GM03348 (cell line): ENCODE results near the gene ZBTB16.

ENCODE experiments used
- DNase-seq: peaks from one replicate; pipeline ENCODE4 v3.0.0; 2012; ENCODE audit warnings: low spot score

The ZBTB16 gene, protein sequence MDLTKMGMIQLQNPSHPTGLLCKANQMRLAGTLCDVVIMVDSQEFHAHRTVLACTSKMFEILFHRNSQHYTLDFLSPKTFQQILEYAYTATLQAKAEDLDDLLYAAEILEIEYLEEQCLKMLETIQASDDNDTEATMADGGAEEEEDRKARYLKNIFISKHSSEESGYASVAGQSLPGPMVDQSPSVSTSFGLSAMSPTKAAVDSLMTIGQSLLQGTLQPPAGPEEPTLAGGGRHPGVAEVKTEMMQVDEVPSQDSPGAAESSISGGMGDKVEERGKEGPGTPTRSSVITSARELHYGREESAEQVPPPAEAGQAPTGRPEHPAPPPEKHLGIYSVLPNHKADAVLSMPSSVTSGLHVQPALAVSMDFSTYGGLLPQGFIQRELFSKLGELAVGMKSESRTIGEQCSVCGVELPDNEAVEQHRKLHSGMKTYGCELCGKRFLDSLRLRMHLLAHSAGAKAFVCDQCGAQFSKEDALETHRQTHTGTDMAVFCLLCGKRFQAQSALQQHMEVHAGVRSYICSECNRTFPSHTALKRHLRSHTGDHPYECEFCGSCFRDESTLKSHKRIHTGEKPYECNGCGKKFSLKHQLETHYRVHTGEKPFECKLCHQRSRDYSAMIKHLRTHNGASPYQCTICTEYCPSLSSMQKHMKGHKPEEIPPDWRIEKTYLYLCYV

DNA sequence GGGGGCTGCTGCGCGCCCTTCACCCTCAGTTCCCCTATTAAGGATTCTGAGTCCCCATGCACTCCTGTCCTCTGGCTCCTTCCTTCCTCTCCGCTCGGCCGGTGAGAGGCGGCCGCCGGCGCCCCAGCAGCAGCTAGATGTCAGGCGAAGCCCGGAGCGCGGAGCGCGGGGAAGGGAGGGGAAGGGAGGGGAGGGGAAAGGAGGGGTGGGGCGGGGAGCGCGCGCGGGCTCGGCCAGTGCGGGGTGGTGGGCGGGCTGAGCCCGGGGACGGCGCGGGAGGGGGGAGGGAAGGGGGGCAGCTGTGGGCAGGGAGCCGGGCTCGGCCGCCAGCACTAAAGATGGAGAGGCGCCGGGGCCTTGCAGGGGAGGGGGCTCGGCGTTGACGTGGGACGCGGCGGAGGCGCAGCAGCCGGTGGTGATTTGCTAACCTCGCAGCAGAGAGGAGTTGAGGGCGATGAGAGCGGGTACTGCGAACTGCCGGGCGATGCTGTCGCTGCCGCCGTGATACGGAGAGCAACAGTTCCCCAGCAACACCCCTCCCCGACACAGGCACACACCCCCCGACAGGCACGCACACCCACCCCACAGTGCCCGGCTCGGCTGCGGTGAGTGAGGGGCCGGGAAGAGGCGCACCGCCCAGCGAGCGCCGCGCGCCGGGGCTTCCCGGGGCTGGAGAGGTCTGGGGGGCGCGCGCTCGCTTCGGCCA is at the start of gene ZBTB16:
Gene ZBTB16, plus strand, starts transcription at position 434 of the 706 bp plus-strand sequence. CDS start 3,590 bp downstream, outside the sequence.
- no peak for DNase-seq

DNA sequence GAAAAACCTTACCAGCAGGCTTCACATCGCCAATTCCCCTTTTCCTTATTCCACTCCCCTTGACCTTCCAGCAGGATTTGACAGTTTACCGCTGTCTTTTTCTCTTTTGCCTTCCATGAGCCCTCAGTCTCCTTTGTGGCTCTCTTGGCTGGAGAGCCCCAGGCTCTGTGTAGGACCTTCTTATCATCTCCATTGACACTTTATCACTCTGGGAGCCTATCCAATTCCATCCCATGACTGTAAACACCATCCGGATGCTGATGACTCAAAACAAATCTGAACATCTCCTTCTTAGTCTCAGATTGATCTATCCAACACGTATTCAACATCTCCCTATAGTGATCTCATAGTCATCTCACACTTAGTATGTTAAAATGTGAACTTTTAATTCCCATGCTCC is 48.6 kb upstream of the ZBTB16 start:
- no peak for DNase-seq

DNA sequence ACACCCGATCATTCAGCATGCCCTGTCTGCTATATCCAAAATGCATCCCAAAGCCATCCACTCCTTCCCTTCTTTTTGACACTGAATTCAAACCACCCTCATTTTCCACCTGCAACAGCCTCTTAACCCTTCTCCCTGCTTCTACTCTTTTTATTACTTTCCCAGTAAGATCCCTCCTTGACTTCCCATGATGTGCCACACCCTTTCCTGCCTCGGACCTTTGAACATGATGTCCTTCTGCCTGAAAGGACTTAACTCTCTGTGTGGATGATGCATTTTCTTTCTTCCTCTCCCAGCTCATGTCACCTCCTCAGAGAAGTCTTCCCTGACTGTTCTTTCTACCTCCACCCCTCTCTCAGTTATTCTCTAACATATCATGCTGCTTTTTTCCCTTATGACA is 48.1 kb upstream of the ZBTB16 start:
- no peak for DNase-seq

DNA sequence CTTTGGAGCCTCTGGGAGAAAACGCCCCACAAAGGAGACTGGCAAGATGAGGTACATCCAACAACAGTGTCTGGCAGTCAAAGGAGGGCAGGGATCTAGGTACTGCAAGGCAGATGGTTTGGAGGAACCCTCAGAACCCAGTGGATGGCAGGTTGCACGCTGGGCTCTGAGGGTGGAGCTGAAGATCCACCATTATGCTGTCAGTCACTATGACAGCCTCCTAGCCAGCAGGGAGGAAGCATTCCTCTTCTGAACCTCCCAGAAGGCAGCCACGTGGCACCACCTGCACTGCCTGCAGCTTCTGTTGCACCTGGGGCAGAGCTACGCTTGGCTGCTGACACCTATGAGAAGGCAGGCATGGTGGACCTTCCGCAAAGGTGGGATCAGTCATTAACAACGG is 44.4 kb upstream of the ZBTB16 start:
- no peak for DNase-seq

DNA sequence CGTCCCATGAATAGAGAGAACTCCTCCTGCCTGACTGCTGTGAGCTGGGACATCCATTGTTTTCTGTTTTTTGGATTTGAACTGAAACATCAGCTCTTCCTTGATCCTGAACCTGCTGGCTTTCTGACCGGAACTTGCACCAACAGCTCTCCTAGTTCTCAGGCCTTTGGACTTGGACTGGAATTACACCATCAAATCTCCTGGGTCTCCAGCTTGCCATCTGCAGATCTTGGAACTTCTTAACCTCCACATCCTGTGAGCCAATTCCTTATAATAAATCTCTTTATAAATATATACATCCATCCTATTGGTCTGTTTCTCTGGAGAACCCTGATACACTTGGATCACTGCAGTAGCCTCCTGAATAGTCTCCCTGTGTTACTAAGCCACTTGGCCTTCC is 42.5 kb upstream of the ZBTB16 start:
- no peak for DNase-seq

DNA sequence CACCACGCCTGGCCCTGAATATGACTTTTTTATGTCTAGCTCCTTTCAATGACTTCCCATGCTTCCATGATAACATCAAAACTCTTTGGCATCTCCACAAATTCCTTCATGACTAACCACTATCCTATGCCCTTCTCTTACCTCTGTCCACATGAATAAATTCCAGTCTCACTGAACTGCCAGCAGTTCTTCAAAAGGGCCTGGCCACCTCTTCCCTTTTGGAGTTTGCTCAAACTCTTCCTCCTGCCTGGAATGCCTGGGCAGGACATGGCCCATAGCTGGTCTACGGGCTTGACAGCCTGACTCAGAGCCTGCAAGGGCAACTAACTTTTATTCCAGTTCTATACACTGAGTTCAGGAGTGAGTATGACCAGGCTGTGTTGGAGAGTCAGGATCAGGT is 41.8 kb upstream of the ZBTB16 start:
- DNase-seq = no peak

DNA sequence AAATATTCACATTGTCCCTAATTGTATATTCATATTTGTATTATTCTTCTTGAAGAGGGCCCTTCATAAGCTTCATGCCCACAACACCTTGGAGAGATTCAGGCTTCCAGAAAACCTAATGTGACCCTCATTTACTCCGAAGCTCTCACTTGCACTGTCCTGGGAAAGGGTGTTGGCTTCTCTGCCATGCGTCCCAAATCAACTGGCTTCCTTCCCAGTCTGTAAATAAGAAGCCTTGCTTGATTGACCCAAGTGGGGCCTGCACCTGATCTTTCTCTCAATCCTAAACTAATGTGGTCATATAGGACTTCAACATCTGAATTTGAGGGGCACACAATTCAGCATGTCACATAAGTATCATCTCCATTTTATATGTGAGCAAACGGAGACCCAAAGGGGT is 40.5 kb upstream of the ZBTB16 start:
- no peak for DNase-seq

DNA sequence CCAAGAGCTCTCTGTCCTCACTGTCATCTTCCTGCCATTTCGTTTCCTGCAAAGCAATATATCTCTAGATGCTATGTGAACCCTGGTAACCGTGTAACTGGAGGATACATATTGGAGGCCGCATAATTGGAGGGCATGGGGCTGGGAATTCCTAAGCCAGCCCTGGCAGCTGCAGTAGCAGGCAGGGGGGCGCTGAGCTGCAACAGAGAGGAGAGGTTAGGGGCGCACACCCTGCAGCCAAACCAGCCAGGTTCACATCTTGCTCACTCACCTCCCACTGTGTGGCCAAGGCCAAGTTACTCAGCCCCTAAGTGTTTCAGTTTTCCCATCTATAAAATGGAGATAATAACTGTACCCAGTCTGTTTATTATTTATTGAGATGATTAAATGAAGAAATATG is 39.9 kb upstream of the ZBTB16 start:
- no peak for DNase-seq

DNA sequence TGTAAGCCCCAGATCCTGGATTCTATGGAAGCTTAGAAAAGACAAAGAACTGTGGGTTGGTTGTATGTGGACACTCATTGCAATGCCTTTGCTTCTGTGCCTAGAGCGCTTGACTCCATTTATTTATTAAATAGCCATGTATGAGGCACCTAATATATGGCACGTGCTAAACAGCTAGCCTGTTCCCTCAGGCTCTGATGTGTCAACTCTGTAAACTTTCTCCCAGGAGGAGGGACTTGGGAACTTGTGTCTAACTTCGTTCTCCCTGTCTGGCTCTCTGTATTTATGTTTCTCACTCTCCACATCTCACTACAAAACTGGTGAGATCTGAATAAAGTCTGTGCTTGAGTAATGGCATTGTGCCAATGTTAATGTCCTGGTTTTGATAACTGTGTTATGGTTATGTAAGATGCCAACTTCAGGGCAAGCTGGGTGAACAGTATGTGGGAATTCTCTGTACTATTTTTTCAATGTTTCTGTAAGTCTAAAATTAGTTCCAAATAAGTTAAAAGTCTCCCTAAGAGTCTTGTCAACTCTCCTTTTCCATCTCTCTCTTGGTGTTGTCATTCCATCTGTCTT is 34.1 kb upstream of the ZBTB16 start:
- DNase-seq = no peak

DNA sequence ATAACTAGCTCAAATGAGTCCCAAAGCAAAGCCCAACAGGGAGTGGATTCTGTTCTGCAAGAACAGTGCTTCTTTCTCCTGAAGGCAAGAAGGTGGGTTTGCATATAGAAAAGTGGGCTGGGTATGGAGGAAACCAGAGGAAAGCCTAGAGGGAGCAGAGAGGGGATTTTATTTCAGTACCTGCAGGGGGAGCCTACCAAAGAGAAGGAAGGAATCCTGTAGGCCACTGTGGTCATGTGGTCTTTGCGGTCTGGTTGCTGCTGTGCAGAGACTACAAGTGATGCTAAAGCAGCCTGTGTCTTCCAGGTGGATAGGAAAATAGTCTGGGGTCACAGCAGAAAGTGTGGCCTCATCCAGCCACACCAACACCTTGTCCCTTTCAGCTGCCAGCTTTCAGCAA is 33.2 kb upstream of the ZBTB16 start:
- DNase-seq = no peak

DNA sequence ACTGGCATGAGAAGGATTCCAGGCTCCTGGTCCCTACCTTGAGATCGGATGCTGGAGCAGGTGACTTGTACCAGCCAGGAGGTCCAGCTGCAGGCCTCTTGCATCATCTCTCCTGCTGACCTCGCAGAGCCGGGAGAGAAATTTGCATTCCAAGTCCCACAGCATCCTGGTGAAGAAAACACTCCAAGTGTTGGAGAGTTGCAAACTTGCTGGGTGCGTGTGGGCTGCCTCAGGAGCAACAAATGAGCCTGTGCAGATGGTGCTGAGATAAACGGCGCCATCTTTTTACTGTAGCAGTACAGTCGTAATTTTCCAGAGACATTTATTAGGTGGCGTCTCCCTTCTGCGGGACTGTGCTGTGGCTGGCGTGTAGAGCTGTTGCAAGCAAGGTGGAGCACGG is 32.1 kb upstream of the ZBTB16 start:
- DNase-seq = no peak

DNA sequence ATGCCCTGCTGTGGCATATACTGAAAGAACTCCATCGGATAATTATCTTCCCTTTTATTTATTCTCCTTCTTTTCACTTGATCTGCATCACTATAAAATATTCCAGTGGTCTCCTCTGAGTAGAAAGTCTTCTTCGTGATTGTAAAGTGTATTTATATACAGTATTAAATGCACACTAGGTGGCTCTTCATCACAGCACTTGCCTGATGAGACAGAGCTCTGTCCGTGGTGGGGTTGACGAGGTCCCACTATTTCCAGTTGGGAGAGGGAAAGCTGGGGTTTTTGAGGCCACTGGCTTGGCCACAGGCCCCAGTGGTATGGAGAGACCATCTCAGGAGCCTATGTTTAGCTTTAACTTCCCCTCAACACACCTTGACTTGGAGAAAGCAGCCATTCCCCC is 31.6 kb upstream of the ZBTB16 start:
- DNase-seq = no peak

DNA sequence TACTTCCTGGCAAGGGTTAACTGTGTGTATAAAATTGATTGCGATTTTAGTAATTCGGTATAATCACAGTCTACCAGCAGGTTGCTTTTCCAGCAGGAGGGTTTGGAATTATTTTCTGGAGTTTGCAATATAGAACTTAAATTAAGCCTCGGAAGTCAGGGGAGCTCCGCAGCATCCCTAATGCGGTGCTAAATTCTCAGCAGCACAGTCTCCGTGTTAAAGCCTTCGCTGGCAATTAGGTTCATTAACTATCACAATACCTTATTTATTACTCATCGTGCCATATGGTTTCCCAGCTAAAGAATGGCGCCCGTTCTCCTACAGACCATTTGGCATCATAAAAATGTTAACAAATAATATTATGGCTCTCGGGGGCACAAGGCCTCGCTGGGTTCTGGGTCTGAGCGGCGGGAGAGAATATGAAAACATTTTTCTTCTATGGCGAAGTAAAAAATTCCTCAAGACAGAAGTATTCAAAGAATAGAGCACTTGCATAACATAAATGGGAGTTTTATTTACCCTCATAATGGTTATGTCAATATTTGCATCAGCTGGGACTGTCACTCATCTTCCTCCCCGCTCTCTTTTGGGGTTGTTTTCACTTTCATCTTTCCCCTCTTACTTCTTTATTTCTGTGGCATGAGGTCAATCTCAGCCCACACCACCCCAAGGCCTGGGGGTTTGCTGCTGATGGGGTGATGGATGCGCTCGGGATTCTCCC is 28.1 kb upstream of the ZBTB16 start:
- DNase-seq = no peak

DNA sequence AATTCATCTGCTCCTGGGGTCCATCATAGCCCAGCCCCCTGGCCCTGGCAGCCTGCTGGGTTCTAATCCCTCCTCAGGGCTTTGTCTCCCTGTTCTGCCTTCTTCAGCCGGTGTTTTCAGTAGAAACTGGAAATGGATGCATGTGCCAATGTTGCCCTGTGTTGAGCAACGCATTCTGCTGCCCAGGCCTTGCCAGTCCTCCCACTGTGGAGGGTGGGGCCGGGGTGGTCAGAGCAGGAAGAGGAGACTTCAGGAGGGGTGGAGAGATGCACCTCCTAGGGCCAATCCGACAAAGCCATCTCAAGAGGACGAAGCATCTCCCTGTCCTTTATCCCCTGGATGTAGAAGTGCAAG is 27.6 kb upstream of the ZBTB16 start:
- no peak for DNase-seq

DNA sequence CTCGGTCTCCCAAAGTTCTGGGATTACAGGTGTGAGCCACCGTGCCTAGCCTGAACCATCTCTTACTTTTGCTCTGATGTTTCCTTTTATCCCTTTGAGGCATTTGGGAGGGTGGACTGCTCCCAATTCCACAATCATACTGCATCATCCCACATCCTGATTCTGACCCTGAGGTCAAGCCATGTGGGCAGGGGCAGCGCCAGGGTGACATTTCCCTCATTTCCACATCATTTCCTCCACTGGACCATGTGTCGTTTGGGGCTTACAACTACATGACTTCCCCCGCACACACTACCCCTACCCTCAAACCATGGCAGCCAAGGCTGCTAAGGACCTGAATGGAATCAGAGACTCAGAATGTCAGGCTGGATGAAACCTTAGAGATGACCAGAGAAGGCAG is 26.4 kb upstream of the ZBTB16 start:
- DNase-seq = no peak

DNA sequence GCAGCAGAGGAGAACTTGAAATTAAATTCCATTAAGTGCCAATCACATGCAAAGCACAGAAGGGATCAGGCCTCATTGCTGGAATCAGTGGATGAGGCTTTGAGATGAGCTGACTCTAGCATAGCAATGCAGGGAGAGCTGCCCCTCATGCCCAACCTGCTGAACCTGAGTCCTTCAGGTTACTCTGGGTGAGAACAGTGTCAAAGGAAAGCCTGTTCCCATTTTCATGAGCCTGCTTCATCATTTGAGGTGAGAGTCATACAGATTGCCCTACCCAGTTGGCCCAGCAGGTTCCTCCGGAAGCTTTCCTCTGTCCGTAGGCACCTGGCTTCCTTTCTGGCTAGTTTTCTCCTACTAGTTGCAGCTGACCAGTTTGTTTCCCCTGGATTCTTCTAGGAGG is 25.9 kb upstream of the ZBTB16 start:
- DNase-seq = no peak

DNA sequence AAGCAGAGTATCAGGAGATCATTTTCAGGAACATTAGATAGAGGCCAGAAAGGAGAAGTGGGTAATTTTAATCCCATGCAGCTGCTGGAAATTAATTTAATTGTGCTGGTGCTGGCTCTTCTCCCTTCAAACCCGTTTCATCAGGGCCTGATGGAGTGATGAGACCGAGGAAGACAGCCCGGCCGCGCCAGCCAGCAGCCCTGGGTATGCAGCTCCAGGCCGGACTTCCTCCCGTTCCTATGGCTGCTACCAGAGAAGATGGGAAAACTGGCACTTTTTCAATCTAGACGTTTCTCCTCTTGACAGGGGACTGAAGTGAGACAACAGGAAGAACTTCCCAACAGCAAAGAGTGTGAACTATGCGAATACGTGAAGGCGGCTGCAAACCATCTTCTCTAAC is 24.6 kb upstream of the ZBTB16 start:
- DNase-seq = no peak

DNA sequence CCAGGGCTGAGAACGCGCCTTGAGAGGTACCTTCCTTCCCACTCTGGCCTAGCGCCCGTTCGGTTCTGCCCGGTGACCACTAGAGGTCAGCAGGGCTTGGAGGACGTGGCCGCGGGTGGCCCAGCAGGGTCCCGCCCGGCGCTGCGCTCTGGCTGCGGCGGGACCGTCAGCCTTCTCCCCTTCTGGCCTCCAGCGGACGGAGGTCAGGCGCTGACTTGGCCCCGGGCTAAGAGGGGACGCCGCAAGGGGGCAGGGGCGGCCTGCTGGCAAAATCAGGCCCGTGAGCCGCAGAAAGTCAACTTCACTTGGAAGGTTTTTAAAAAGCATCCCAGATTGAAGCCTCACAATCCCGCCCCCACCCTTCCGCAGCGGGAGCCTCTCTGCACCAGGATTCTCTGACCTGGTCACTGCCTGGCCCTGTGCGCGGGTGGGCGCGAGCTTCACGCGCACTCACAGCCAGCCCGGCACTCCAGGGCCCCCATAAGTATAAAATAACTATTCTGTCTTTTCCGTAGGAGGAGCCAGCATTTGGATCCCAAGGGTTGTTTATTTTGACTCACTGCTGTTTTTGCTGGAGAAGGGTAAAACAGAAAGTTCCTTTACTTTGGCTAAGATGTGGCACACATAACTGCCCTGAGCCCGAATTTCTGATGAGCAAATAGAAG is 23.2 kb upstream of the ZBTB16 start:
- DNase-seq = peak; percentile 87

DNA sequence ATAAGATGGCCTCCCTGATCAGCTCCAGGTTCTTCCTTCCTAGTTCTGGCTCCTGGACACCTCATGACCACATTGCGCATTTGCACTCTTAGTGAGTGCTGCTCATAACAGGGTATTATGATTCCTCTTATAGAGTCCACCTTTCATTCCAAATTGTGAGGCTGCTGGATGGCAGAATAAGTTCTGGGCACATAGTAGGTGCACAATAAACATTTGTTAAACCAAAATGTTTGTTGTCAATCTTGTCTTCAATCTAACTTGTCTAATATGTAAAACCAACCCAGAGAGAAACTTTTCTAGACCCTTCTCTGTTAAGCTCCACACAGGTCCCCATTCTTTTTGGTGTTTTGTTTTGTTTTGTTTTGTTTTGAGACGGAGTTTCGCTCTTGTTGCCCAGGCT is 22.6 kb upstream of the ZBTB16 start:
- DNase-seq = no peak

DNA sequence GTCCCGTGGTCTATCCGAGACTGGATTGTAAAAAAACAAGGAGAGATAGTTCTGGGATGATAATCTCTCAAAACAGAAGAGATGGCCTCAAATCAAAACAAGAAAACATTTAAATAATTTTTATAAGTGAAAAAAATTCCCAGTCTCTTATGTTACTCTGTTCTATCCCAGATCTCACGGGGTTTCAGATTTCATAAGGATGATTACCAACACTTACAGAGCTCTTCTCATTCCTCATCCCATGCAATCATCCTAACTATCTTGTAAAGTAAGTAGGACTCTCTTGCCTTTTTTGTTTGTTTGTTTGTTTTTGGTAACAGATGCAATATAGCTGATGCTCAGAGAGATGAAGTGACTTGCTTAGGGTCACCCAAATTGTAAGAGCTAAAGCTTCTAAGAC is 20.0 kb upstream of the ZBTB16 start:
- no peak for DNase-seq

DNA sequence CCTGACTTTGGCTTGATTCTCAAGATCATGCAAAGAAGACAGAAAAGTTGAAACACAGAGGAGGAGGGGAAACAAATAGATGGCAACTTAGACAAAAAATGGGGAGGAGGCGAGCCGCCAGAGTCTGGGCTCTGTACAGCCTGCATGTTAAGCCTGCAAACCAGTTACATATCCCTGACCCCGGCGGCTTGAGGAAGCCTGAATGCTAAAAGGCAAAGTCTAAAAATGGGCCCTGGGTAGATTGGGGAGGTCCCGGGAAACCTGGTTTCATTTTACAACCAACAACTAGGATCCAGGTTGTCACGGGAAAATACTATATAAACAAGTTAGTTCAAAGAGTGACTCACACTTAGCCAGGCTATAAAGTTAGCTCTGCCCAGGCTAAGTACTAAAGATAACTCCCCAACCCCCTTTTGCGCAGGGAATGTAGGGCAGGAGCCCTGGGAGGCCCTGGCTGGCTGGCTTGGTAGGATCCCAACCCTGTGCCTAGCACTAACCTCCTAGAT is 18.8 kb upstream of the ZBTB16 start:
- no peak for DNase-seq

DNA sequence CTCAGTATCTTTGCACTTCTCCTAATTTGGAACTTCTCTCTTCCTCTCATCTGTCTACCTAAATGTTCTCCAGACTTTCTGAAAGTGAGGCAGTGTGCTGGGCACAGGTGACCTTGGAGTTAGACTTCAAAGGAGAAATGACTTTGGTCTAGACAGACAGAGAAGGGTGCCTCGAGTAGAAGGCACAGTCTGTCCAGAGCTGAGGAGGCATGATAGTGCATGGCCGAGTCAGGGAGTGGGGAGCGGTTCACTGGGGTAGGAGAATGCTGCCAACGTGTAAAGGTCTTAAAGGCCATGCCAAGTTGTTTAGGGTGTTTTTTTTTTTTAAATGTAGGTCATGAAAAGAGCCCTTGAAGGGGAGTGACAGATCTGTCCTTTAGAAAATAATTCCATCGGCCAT is 17.3 kb upstream of the ZBTB16 start:
- DNase-seq = no peak
